ENCODE measurements around the gene MAU2.
"Not testable (repeated sequence)": the region's sequence is repeated elsewhere in the genome, so short reads cannot be mapped to it uniquely, and the experiment has no call there.

DNA sequence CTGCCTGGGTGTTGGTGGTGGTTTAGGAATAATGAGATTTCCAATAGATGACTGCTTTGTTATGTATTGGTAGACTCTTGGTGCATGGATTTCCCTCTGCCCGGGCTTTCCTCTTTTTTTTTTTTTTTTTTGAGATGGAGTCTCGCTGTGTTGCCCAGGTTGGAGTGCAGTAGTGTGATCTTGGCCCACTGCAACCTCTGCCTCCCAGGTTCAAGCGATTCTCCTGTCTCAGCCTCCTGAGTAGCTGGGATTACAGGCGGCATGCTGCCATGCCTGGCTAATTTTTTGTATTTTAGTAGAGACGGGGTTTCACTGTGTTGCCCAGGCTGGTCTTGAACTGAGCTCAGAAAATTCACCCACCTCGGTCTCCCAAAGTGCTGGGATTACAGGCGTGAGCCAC lies 73.7 kb downstream of the MAU2 start:
- TF ChIP-seq POLR2A (IDR thresholded peaks at IDR 0.05), result not testable (repeated sequence)
- TF ChIP-seq, protein P1, sequence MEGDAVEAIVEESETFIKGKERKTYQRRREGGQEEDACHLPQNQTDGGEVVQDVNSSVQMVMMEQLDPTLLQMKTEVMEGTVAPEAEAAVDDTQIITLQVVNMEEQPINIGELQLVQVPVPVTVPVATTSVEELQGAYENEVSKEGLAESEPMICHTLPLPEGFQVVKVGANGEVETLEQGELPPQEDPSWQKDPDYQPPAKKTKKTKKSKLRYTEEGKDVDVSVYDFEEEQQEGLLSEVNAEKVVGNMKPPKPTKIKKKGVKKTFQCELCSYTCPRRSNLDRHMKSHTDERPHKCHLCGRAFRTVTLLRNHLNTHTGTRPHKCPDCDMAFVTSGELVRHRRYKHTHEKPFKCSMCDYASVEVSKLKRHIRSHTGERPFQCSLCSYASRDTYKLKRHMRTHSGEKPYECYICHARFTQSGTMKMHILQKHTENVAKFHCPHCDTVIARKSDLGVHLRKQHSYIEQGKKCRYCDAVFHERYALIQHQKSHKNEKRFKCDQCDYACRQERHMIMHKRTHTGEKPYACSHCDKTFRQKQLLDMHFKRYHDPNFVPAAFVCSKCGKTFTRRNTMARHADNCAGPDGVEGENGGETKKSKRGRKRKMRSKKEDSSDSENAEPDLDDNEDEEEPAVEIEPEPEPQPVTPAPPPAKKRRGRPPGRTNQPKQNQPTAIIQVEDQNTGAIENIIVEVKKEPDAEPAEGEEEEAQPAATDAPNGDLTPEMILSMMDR (IDR thresholded peaks at IDR 0.05), result not testable (repeated sequence)

Data from testis (tissue), 2 donors.